Tracheal epithelial cell (primary cell): ENCODE measurements around the gene SH2D1B. TPM values are rescaled to one million over a fixed set of nuclear protein-coding genes. Genes with fewer than 3 reads are reported as not detected.

Experiments
- total RNA-seq: library from RNA; depleted of rRNA; stranded (reverse); fragments of >200 nt; gene quantifications from 2 replicates; pipeline ENCODE4 v1.2.1, GENCODE V29; 2014

Gene SH2D1B
- under 0.01 and 0.21 TPM in 2 replicates for total RNA-seq

GRCh38 chr1:162412002-162412401 is at the start of gene SH2D1B:
TSS of gene SH2D1B (minus strand) at chr1:162412136. CDS start at chr1:162412016, 120 bp downstream.

GRCh38 chr1:162381383-162381782 is 30.6 kb downstream of the SH2D1B start, which contains the start of gene C1orf226:
TSS of gene C1orf226 (plus strand) at chr1:162381728. CDS start at chr1:162381902, 174 bp downstream.

GRCh38 chr1:162376691-162377090 is 35.2 kb downstream of the SH2D1B start, which contains the start of gene SPATA46:
TSS of gene SPATA46 (minus strand) at chr1:162376854. CDS start at chr1:162376790, 64 bp downstream.

Other genes with a start within 250 kb of the SH2D1B start
- not detected in 2 replicates for gene SPATA46, start 35.3 kb downstream of the SH2D1B start, total RNA-seq
- under 0.01 and 0.24 TPM in 2 replicates for gene C1orf226, start 30.4 kb downstream of the SH2D1B start, total RNA-seq
- 55.4 and 65.4 TPM in 2 replicates for gene UHMK1, start 85.7 kb upstream of the SH2D1B start, total RNA-seq
- gene UAP1, start 149.6 kb upstream of the SH2D1B start, total RNA-seq, result 94.4 and 124 TPM in 2 replicates
- 1.7 TPM in 2 replicates for gene DDR2, start 220.3 kb upstream of the SH2D1B start, total RNA-seq